ENCODE measurements around the gene SLC39A1.
"Not testable (repeated sequence)": the region's sequence is repeated elsewhere in the genome, so short reads cannot be mapped to it uniquely, and the experiment has no call there.

Gene SLC39A1
- 0.53 to 3.9 (median 0.54) reads per million in 3 experiments for total RNA-seq

GRCh38 chr1:153963030-153963849 lies at the start of gene SLC39A1:
Gene SLC39A1, minus strand, starts transcription at chr1:153963537. Its CDS starts 822 bp downstream, at chr1:153962715.
- peak; percentile 90 for DNase-seq

DNA sequence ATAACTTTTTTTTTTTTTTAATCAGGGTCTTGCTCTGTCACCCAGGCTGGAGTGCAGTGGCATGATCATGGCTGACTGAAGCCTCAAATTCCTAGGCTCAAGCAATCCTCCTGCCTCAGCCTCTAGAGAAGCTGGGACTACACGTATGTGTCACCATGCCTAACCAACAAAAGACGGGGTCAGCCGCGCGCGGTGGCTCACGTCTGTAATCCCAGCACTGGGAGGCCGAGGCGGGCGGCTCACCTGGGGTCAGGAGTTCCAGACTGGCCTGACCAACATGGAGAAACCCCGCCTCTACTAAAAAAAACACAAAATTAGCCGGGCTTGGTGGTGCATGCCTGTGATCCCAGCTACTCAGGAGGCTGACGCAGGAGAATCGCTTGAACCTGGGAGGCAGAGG lies 49.2 kb upstream of the SLC39A1 start:
- not testable (repeated sequence) for DNase-seq

DNA sequence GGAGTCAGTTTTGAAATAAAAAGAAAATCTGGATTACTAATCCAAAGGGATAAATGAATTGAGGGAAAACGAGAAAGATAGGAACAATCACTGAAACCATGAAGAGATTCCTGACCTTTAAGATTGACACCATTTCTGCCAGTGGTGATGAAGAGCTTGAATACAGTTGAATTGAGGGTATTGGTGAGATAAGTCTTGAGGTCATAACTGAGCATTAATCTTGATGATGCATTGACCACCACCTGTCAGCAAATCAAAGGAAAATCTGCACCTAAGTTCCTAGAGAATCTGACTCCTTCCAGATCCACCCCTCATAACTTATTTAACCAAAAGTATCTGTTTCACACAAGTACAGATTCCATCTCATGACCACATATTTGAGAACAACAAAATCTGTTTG lies 48.8 kb upstream of the SLC39A1 start:
- DNase-seq: no peak

GRCh38 chr1:154006136-154006535 lies 42.8 kb upstream of the SLC39A1 start:
- DNase-seq: no peak

DNA sequence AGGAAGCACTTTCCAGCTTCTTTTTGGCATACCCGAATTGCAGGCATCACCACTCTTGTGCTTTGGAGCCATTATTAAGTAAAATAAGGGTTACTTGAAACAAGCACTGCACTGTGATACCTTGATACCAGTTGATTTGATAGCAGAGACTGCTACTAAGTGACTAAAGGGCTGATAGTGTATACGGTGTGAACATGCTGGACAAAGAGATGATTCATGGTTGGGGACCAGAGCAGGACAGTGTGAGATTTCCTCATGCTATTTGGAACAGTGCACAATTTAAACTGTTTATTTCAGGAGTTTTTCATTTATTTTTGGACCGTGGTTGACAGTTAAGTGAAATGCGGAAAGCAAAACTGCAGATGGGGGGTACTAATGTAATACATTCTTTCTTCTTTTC lies 37.1 kb upstream of the SLC39A1 start:
- DNase-seq: no peak

DNA sequence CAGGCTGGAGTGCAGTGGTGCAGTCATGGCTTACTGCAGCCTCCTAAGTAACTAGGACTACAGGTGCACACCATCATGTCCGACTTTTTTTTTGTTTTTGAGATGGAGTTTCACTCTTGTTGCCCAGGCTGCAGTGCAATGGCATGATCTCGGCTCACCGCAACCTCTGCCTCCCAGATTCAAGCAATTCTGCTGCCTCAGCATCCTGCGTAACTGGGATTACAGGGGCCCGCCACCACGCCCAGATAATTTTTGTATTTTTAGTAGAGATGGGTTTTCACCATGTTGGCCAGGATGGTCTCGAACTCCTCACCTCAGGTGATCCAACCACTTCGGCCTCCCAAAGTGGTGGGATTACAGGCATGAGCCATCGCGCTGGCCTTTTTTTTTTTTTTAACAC lies 33.5 kb upstream of the SLC39A1 start:
- DNase-seq: not testable (repeated sequence)

GRCh38 chr1:153995640-153996039 lies 32.3 kb upstream of the SLC39A1 start:
- DNase-seq: no peak

DNA sequence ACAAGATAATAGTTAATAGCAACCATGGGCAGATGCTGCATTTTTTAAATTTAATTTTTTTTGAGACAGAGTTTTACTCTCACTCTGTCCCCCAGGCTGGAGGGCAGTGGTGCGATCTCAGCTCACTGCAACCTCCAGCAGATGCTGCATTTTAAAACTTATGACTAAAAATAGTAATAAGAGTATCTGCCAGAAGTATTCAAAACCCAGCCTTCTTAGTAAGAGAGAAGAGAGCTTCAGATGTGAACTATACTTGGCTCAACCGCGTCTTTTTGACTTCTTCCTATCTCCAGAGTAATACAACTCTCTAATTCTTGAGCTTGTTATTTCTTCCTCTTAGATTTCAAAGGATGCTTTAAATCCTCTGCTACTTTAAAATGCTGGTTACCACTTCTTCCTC lies 31.9 kb upstream of the SLC39A1 start:
- no peak for DNase-seq

DNA sequence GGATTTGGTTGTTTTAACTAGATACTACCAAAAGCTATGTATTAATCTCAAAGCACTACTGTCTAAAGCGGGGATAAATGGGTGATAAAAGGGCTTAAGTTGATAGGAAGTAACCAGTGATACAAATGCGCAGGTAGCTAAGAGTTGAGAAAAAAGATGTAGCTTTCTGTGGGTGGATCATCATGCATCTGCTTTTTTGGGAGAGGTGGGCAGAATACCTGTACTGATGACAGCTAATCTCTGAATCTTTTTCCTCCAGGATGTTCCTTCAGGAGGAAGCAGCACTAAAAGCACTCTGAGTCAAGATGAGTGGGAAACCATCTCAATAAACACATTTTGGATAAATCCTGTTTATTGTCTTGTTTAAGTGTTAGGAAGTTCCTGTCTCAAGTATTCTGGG lies 28.5 kb upstream of the SLC39A1 start:
- DNase-seq: no peak

- no peak for DNase-seq
Measured at GRCh38 chr1:153991151-153991630, 27.9 kb upstream of the SLC39A1 start.

GRCh38 chr1:153990468-153991150 lies 27.3 kb upstream of the SLC39A1 start, which contains the start of gene RPS27:
Gene RPS27, plus strand, starts transcription at chr1:153990762. Its CDS starts 35 bp downstream, at chr1:153990797.
- DNase-seq: peak; percentile 93

- no peak for DNase-seq
Measured at GRCh38 chr1:153987621-153988020, 24.3 kb upstream of the SLC39A1 start.

DNA sequence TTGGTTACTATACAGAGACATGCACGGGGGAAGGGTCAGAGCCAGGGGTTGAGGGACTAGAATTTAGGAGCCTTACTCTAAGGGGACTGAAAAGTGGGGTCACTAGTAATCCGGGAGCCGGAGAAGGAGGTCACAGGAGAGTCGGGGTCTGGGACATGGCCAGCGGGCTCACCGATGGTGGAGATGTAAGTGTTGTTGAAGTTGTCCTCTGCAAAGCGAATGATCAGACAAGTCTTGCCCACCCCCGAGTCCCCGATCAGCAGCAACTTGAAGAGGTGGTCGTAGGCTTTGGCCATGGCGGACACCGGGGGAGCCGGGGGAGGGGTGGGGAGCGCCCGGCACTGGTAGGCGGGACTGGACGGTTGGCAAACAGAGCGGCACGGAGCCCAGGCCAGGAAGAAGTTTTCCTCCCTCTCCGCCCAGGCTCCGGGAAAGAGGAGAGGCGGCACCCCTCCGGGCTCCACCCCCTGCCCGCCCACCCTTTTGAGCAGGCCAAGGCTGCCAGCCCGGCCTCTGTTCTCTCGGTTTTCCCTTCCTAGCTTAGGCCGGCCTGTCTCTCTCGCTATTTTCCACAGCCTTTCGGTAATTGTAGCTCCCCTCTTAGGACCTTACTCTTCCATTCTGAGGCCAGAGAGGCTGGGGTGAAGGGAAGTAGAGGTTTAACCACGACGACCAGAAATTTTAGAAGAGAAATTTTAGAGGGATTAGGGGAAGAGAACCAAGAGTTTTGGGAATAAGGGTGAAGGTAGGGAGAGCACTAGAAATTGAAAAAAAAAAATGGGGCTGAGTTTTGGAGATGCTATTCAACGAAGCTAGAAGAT lies 22.8 kb upstream of the SLC39A1 start, which contains the start of gene RAB13:
RAB13 (minus strand) TSS at position 399 of the 821 bp plus-strand sequence; CDS start at position 296, 103 bp downstream.
- no peak for DNase-seq

- no peak for DNase-seq
Measured at GRCh38 chr1:153985341-153985912, 22.1 kb upstream of the SLC39A1 start.

DNA sequence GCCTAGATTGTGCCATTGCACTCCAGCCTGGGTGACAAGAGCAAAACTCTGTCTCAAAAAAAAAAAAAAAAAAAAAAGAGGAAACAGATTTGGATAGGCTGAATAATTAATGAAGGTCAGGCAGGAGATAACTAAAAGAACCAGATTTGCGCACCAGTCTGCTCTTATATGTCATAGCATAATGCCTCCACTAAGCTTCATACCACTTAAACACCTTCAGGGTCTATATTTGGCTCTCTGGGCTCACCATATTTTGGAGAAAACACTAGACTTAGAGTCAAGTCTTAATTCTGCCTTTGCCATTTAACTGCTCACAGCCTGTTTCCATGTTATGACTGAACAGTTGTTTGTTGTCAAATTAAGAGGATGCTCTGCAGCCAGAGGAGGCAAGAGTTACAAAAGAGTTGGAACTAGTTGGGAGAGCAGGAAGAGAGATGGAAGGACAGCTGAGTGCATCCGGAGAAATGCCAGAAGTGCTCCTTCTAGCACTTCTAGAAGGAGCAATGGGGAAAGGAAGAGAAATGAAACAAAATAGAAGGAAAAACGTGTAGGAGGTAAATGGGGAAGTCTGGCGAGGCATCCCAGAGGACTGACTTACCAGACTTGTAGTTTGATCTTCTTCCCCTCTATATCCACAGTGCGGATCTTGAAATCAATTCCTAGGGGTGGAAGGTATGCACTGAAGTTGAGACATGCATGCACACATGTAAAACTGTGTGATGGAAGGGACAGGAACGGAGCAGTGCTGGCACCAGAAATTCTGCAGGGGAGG lies 21.0 kb upstream of the SLC39A1 start:
- DNase-seq: no peak

DNA sequence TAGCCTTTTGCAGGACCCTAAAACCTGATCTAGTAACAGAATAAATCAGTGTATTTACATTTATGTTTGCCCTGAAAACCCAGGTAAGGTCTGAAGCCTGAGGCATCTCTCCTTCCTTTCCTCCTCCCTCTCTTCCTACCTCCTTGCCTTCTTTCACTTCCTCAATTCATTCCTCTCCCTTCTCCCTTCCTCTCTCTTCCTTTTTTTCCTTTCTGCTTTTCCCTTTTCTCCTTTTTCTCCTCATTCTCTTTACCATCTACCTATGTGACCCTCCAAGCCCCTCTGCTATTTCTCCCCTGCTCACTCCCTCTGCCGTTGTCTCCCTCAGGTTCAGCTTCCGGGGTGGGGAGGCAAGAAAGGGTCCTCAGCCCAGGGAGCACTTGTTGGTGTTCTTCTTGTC lies 18.4 kb upstream of the SLC39A1 start:
- not testable (repeated sequence) for DNase-seq

- DNase-seq: not testable (repeated sequence)
Measured at GRCh38 chr1:153979091-153979490, 15.8 kb upstream of the SLC39A1 start.

DNA sequence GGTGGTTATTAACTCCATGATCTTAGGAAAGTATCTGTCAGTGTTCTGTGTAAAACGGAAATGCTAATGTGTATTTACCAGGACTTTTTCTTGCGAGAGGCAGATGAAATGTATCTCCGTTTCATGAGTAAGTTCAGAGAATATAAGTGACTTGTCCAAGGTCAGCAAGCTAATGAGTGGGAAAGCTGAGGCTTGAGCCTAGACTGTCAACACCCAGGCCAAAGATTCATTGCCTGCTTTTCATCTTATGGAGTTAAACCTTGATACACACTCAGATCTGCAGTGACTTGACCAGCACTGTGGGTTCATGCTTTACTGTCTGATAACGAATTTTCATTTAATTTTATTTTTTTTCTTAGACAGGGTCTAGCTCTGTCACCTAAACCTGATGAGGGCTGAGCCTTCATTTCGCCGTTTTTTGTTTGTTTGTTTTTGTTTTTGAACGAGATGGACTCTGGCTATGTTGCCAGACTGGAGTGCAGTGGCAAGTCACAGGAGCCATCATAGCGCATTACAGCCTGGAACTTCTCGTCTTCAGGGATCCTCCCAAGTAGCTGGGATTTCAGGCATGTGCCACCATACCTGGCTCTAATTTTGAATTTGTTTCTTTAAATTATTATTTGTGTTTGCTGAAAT lies 15.1 kb upstream of the SLC39A1 start:
- DNase-seq: no peak

GRCh38 chr1:153977250-153978240 lies 14.2 kb upstream of the SLC39A1 start, which contains the start of gene JTB:
Gene JTB, minus strand, starts transcription at chr1:153977674. Its CDS starts 422 bp downstream, at chr1:153977252.
- DNase-seq: peak; percentile 78

- DNase-seq: no peak
Measured at GRCh38 chr1:153976819-153977249, 13.5 kb upstream of the SLC39A1 start.
